H1 (cell line): Measurements from ENCODE around the gene HMX1. TPM values are rescaled to one million over a fixed set of nuclear protein-coding genes. Genes with fewer than 3 reads are reported as not detected.

Experiments used
- CTCF ChIA-PET: fragments of 300-600 bp; sonication (Branson Sonifier 250); formaldehyde crosslinking; loops from one replicate; lab custom pipeline; 2021; ENCODE audit not compliant: partially characterized antibody; lab: Charles Lee
- POLR2A ChIA-PET: fragments of 300-600 bp; sonication (Branson Sonifier 250); formaldehyde crosslinking; loops from one replicate; lab custom pipeline; 2021; ENCODE audit warnings: inconsistent platforms; ENCODE audit not compliant: partially characterized antibody; lab: Charles Lee
- DNase-seq, 2 experiments: peaks; one replicate each; pipeline versions ENCODE4 v3.0.0 to v3.0.0-alpha.2; 2010 to 2022; ENCODE audit warnings: low spot score in 2 of 2, low read depth in 1 of 2, mixed read lengths in 1 of 2
- FAIRE-seq: peaks from 2 replicates; lab custom pipeline; 2011; peaks lifted over from hg19 to GRCh38; lab: Jason Lieb, UNC
- H2AFZ ChIP-seq: 2 replicates; pipeline ENCODE4 v1.8.1; 2012; ENCODE audit warnings: low read length, inconsistent platforms
- H2AK5ac ChIP-seq: 2 replicates; pipeline ENCODE4 v1.6.1; 2013; ENCODE audit warnings: low read depth, low read length
- H2BK120ac ChIP-seq: replicated peaks from 2 replicates; pipeline ENCODE3; 2013; ENCODE audit warnings: low read depth, low read length, inconsistent platforms
- H2BK12ac ChIP-seq: 2 replicates; pipeline ENCODE4 v1.6.1; 2013; ENCODE audit warnings: low read depth, low read length
- H2BK15ac ChIP-seq: 2 replicates; pipeline ENCODE4 v1.6.1; 2013; ENCODE audit warnings: low read length
- H2BK20ac ChIP-seq: 2 replicates; pipeline ENCODE4 v1.6.1; 2013; ENCODE audit warnings: low read length
- H2BK5ac ChIP-seq: 2 replicates; pipeline ENCODE4 v1.6.1; 2013; ENCODE audit warnings: low read depth, low read length
- H3K14ac ChIP-seq: 2 replicates; pipeline ENCODE4 v1.6.1; 2013; ENCODE audit warnings: inconsistent platforms; ENCODE audit not compliant: insufficient read length
- H3K18ac ChIP-seq: 2 replicates; pipeline ENCODE4 v1.6.1; 2013; ENCODE audit warnings: low read length; ENCODE audit errors: extremely low read depth
- H3K23ac ChIP-seq: 2 replicates; pipeline ENCODE4 v1.6.1; 2013; ENCODE audit warnings: inconsistent platforms; ENCODE audit not compliant: insufficient read length
- H3K23me2 ChIP-seq: 2 replicates; pipeline ENCODE4 v1.6.1; 2013; ENCODE audit warnings: low read depth, low read length
- H3K27ac ChIP-seq: 2 replicates; pipeline ENCODE4 v1.6.1; 2011; ENCODE audit warnings: low read depth, low read length, inconsistent platforms
- H3K27me3 ChIP-seq, 4 experiments: replicated peaks in 1 of 4; 1 replicate in 1 of 4; 2 replicates in 3 of 4; pipeline versions ENCODE4 v1.6.1 to v1.8.1; 2011 to 2013; ENCODE audit warnings: low read length in 3 of 4, mild to moderate bottlenecking in 3 of 4, inconsistent platforms in 2 of 4, mixed read lengths in 2 of 4, moderate library complexity in 1 of 4; ENCODE audit not compliant: control insufficient read depth in 3 of 4, insufficient read depth in 3 of 4; ENCODE audit errors: extremely low read depth in 1 of 4
- H3K36me3 ChIP-seq, 4 experiments: 2 replicates each; pipeline versions ENCODE4 v1.6.1 to v1.8.1; 2011 to 2013; ENCODE audit warnings: mild to moderate bottlenecking in 4 of 4, low read length in 3 of 4, moderate library complexity in 2 of 4, control low read depth in 1 of 4, inconsistent platforms in 1 of 4; ENCODE audit not compliant: insufficient read depth in 4 of 4, control insufficient read depth in 2 of 4
- H3K4ac ChIP-seq: replicated peaks from 2 replicates; pipeline ENCODE3; 2013; ENCODE audit warnings: low read length, low read depth, mixed read lengths, inconsistent platforms; ENCODE audit not compliant: insufficient read length
- H3K4me1 ChIP-seq, 4 experiments: replicated peaks in 1 of 4; 1 replicate in 1 of 4; 2 replicates in 3 of 4; pipeline versions ENCODE4 v1.6.1 to v1.8.1; 2011 to 2013; ENCODE audit warnings: low read length in 3 of 4, inconsistent platforms in 2 of 4, mixed read lengths in 1 of 4; ENCODE audit not compliant: insufficient read depth in 4 of 4, control insufficient read depth in 3 of 4
- H3K4me2 ChIP-seq, 2 experiments: 2 replicates each; pipeline versions ENCODE4 v1.6.1 to v1.8.1; 2011 to 2013; ENCODE audit warnings: low read depth in 2 of 2, low read length in 2 of 2, control low read depth in 1 of 2, inconsistent platforms in 1 of 2, mild to moderate bottlenecking in 1 of 2; ENCODE audit not compliant: insufficient read depth in 1 of 2
- H3K4me3 ChIP-seq, 4 experiments: fragments of 200-600, 300-600 bp in 1 of 4; sonication (generic), shearing (Covaris generic), sonication (Bioruptor Twin) in 1 of 4; 2 replicates each; pipeline versions ENCODE4 v1.5.1 to v1.8.1; 2011 to 2016; ENCODE audit warnings: low read length in 4 of 4, low read depth in 3 of 4, control low read depth in 2 of 4, inconsistent platforms in 2 of 4, mild to moderate bottlenecking in 2 of 4, mixed read lengths in 1 of 4, moderate library complexity in 1 of 4; ENCODE audit not compliant: insufficient read depth in 2 of 4; ENCODE audit errors: extremely low read depth in 1 of 4
- H3K56ac ChIP-seq: replicated peaks from 2 replicates; pipeline ENCODE3; 2013; ENCODE audit warnings: low read depth, mild to moderate bottlenecking, mixed read lengths, low read length, inconsistent platforms; ENCODE audit not compliant: insufficient read length
- H3K79me1 ChIP-seq: 2 replicates; pipeline ENCODE4 v1.6.1; 2013; ENCODE audit warnings: low read depth, low read length, control low read depth
- H3K79me2 ChIP-seq, 2 experiments: 2 replicates each; pipeline versions ENCODE4 v1.6.1 to v1.8.1; 2012 to 2013; ENCODE audit warnings: low read length in 2 of 2, mild to moderate bottlenecking in 2 of 2, inconsistent platforms in 1 of 2; ENCODE audit not compliant: insufficient read depth in 2 of 2, control insufficient read depth in 1 of 2
- H3K9ac ChIP-seq, 4 experiments: replicated peaks in 1 of 4; 1 replicate in 1 of 4; 2 replicates in 3 of 4; pipeline versions ENCODE4 v1.6.1 to v1.8.1; 2011 to 2013; ENCODE audit warnings: low read depth in 3 of 4, low read length in 3 of 4, control low read depth in 2 of 4, mild to moderate bottlenecking in 2 of 4, moderate library complexity in 2 of 4, inconsistent platforms in 1 of 4; ENCODE audit errors: extremely low read depth in 1 of 4
- H3K9me3 ChIP-seq, 2 experiments: 2 replicates each; pipeline versions ENCODE4 v1.6.1 to v1.8.1; 2012 to 2013; ENCODE audit warnings: mild to moderate bottlenecking in 2 of 2, moderate library complexity in 2 of 2, control low read depth in 1 of 2, inconsistent platforms in 1 of 2, low read depth in 1 of 2, low read length in 1 of 2, mixed read lengths in 1 of 2; ENCODE audit not compliant: insufficient read depth in 2 of 2
- H4K20me1 ChIP-seq, 2 experiments: replicated peaks in 1 of 2; 2 replicates each; pipeline versions ENCODE3 to v1.8.1; 2011 to 2013; ENCODE audit warnings: inconsistent platforms in 2 of 2, low read length in 2 of 2, mild to moderate bottlenecking in 1 of 2; ENCODE audit not compliant: insufficient read depth in 2 of 2, control insufficient read depth in 1 of 2
- H4K5ac ChIP-seq: 2 replicates; pipeline ENCODE4 v1.6.1; 2013; ENCODE audit warnings: low read length, low read depth, mixed read lengths, inconsistent platforms; ENCODE audit not compliant: insufficient read length
- H4K8ac ChIP-seq: 2 replicates; pipeline ENCODE4 v1.8.0; 2013; ENCODE audit warnings: mild to moderate bottlenecking, moderate library complexity, low read length, inconsistent platforms; ENCODE audit not compliant: insufficient read depth; ENCODE audit errors: extremely low read depth
- H4K91ac ChIP-seq: replicated peaks from 2 replicates; pipeline ENCODE3; 2013; ENCODE audit warnings: low read length, mixed read lengths, inconsistent platforms; ENCODE audit not compliant: insufficient read length
- EZH2 ChIP-seq: fragments of 200-600 bp; sonication (generic); IDR thresholded peaks from 2 replicates; pipeline ENCODE4 v1.7.1; 2012; ENCODE audit warnings: low read depth, mild to moderate bottlenecking, moderate library complexity, low read length, inconsistent platforms; ENCODE audit not compliant: severe bottlenecking
- SUZ12 ChIP-seq: fragments of 200-600 bp; sonication (generic); IDR thresholded peaks from 2 replicates; pipeline ENCODE4 v1.6.1; 2012; ENCODE audit warnings: mild to moderate bottlenecking, inconsistent platforms, low read length, moderate library complexity, mixed read lengths
- TEAD4 ChIP-seq: IDR thresholded peaks from 2 replicates; pipeline ENCODE4 v1.6.1; 2012; ENCODE audit warnings: low read depth, low read length, inconsistent platforms, mixed read lengths
- YY1 ChIP-seq: IDR thresholded peaks from 2 replicates; pipeline ENCODE4 v1.6.1; 2011; ENCODE audit warnings: low read depth, mild to moderate bottlenecking, low read length
- WGBS, 2 experiments: shearing (Covaris generic) in 1 of 2; methylation state at CpG; one replicate each; pipeline versions ENCODE4 v1.1.6 to v1.1.7; 2013 to 2015; ENCODE audit warnings: low lambda C conversion rate in 2 of 2, mixed read lengths in 2 of 2, inconsistent platforms in 1 of 2, low coverage in 1 of 2, missing lambda C conversion rate in 1 of 2; ENCODE audit not compliant: insufficient replicate concordance in 2 of 2, insufficient coverage in 1 of 2, insufficient read length in 1 of 2; ENCODE audit errors: extremely low coverage in 1 of 2, missing lambda C conversion rate in 1 of 2; 5-methylcytosine and 5-hydroxymethylcytosine counted together
- polyA plus RNA-seq, 7 experiments: library from polyadenylated mRNA; depleted of rRNA in 3 of 7; stranded (reverse) in 5 of 7; unstranded in 2 of 7; fragments of >200 nt in 5 of 7; fragments of 200-250 nt in 2 of 7; gene quantifications; 1 replicate in 5 of 7; 2 replicates in 1 of 7; 4 replicates in 1 of 7; pipeline versions ENCODE4 v1.2.1 to v1.2.3, GENCODE V29; 2011 to 2013; ENCODE audit warnings: missing spikeins in 2 of 7, mixed read lengths in 2 of 7
- total RNA-seq: library from RNA; stranded (reverse); fragmentation: NEBNext Ultra II Directional; extraction: Animal tissue kit (Norgen Biotek cat#: 25700); gene quantifications from 2 replicates; pipeline ENCODE4 v1.2.1, GENCODE V29; 2021

The HMX1 gene
- total and polyA plus RNA-seq, 2 of the 8 experiments (the other 6 are each of a cell fraction or from before 2014, with no cell fraction given): 0.26 TPM; not detected in 1

GRCh38 chr4:8859550-8860095 lies 12.0 kb downstream of the HMX1 start:
- H2BK5ac ChIP-seq: no peak overlapping the region
- CTCF ChIA-PET: interaction anchor here (0.8 kb wide), 1 partner anchor 58 kb away, joined by 4 read pairs; no protein-coding TSS in a partner anchor
- H3K23me2 ChIP-seq: no peaks in the 10 kb centered on the region; the same call in 1 of the 2 replicates
- H3K14ac ChIP-seq: no peak overlapping the region
- no peak overlapping the region for H3K27ac ChIP-seq
- FAIRE-seq (no peak), DNase-seq (peak in 1 of 2 experiments; percentile 59)
- no peak overlapping the region for H3K56ac ChIP-seq
- no peaks in the 10 kb centered on the region; a peak in 1 of 4 replicates for H3K9me3 ChIP-seq
- POLR2A ChIA-PET: no interaction called here
- H2AK5ac ChIP-seq: no peak overlapping the region
- H3K4me1 ChIP-seq: peaks cover 3 to 46% (median 31%) of the 10 kb centered on the region in 4 experiments
- peaks cover 30 to 45% of the 10 kb centered on the region in 2 experiments for H4K20me1 ChIP-seq
- no peak overlapping the region for H4K8ac ChIP-seq
- H2BK12ac ChIP-seq: peak overlapping the region; percentile 84
- peaks cover 98 to 99% (median 98%) of the 10 kb centered on the region in 4 experiments for H3K27me3 ChIP-seq
- H3K4me2 ChIP-seq: peak overlapping the region; percentile 55 to 68
- H4K5ac ChIP-seq: no peak overlapping the region
- peak overlapping the region; percentile 95; the same call in 1 of the 2 replicates for H2BK15ac ChIP-seq
- H3K4me3 ChIP-seq: peak overlapping the region in 1 of 4 experiments; percentile 52; a peak in 2 of 8 replicates
- H3K79me1 ChIP-seq: no peaks in the 10 kb centered on the region
- H3K23ac ChIP-seq: no peak overlapping the region
- no peaks in the 10 kb centered on the region for H3K79me2 ChIP-seq
- peak overlapping the region; percentile 19 for H3K18ac ChIP-seq
- no peak overlapping the region for H2BK20ac ChIP-seq
- H3K36me3 ChIP-seq: peaks cover 0 to 12% (median 0%) of the 10 kb centered on the region in 4 experiments; a peak in 1 of 8 replicates
- 10% methylated on average over 36 of the region's 38 CpGs; no CpG with 5 or more reads in 1 of the 2 experiments for WGBS, 2 experiments
- no peak overlapping the region for H4K91ac ChIP-seq
- no peak overlapping the region for H2AFZ ChIP-seq
- H3K4ac ChIP-seq: no peak overlapping the region
- TF ChIP-seq YY1 (0 out of 2 replicates have a peak, but pooled peaks have one; percentile 18), SUZ12 (peak; percentile 100), EZH2 (peak; percentile 100), TEAD4 (no peak)
- no peak overlapping the region for H2BK120ac ChIP-seq
- no peak overlapping the region for H3K9ac ChIP-seq
